ENCODE results near the gene SOX21. TPM values are rescaled to one million over a fixed set of nuclear protein-coding genes. Genes with fewer than 3 reads are reported as not detected.
"Not testable (repeated sequence)": the region's sequence is repeated elsewhere in the genome, so short reads cannot be mapped to it uniquely, and the experiment has no call there.

The SOX21 gene
- polyA plus RNA-seq (2012; ENCODE audit: insufficient read depth, insufficient read length): not detected

DNA sequence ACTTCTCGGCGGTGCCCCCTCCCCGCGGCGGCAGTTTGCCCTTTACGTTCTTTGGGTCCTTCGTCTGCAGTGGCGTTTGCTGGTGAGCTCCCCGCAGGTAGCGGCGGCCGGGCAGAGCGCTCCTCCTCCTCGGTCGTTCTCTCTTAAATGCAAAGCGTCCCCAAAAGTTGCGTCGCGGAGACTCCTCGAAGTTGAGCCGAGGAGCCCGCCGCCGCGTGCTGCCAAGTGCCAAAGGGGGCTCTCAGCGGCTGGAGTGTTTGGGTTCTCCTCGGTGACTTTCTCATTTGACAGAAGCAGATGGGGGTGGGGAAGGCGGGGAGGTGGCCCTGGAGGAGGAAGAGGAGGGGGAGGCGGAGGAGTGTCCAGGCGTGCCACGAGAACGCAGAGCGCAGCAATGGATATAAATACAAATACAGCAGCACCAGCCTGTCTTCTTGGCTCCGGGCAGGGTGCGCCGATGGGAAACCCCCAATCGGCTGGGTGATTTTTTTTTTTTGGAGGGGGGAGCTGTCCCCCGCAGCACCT is at the start of gene SOX21:
Gene SOX21, minus strand, starts transcription at position 259 of the 525 bp plus-strand sequence. CDS start 496 bp downstream, outside the sequence.
- no peak for DNase-seq (ENCODE audit: low read depth, low spot score)
- no peak within 1 kb of the TSS for H3K4me3 ChIP-seq (ENCODE audit: low read length)

DNA sequence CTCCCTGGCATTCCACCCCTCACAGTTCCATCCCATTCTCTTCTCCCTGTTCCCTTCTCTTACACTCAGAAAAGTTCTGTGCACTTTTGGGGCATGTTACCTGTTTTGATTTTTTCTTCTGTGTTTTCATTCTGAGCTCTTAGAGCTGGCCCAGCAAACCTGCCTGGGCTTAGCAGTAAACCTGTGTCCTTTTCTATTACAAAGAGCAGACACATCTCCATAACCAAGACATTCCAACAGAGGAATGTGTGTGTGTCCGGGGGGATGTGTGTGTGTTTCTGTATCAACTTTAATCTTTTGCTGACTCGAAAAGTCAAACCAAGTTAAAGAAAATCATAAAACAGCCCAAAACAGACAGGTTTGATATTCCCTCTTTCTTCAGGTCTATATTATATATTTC is 49.1 kb upstream of the SOX21 start:
- DNase-seq (ENCODE audit: low read depth, low spot score): no peak
- no peak overlapping the region for H3K4me3 ChIP-seq (ENCODE audit: low read length)

DNA sequence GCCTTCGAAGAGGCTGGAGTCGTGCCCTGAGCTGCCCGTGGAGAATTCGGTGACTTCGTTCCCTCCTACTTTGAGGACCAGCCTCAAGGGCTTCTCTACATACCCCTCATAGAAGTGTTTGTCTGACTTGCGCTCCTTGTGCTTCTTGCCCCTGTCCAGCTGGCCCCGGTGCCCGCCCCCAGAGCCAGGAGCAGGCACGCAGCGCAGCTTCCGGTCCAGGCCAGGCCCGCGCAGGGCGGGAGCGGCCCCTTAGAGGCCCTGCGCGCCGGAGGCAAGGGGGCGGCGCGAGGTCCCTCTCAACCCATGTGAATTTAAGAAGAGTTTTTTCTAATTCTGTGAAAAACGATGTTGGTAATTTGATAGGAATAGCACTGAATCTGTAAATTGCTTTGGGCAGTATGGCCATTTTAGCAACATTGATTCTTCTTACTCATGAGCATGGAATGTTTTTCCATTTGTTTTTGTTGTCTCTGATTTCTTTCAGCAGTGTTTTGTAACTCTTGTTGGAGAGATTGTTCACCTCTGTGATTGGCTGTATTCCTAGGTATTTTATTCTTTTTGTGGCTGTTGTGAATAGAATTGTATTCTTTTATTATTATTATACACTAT is 46.9 kb upstream of the SOX21 start:
- no peak for DNase-seq (ENCODE audit: low read depth, low spot score)
- H3K4me3 ChIP-seq (ENCODE audit: low read length): no peak overlapping the region

DNA sequence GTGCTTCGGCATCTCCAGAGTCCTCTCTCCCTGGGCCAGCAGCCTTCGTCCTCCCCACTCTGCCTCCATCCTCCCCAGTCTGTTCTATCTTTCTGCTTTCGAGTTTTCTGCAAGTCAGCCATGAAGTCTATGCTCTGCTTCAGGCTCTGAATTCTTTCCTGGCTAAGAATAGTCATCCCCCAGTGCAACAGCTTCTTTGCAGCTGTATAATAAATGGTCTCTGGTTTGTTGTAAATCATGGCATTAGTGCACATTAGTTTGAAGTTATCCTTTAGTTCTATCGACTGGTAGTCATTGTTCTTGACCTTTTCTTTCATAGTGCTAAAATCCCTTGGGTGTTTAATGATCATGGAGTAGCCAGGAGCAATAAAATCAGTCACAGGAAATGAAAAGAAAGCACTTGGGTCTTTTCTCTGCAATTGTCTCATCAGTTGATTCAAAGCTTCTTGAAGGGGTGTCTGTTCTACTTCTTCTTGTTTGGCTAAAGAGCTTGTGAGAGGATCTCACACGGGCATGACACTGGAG is 46.2 kb upstream of the SOX21 start:
- no peak overlapping the region for H3K4me3 ChIP-seq (ENCODE audit: low read length)
- no peak for DNase-seq (ENCODE audit: low read depth, low spot score)

DNA sequence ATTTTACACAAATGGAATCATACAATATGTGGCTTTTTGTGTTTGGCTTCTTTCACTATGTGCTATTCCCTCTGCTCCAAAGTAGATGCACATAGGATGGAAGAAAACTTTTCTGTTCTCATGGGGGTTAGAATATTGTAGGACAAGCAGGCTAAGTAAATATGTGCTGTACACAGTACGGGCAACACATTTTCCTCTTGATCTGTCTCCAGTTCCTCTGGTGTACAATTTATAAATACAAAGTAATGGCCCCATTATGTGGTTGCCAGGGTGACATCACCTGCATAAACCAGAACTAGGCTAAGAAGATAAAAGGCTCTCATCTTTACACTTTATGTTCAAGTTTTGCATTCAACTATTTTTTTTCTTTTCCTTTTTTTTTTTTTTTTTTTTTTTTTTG is 41.0 kb upstream of the SOX21 start:
- H3K4me3 ChIP-seq (ENCODE audit: low read length): no peak overlapping the region
- DNase-seq (ENCODE audit: low read depth, low spot score): no peak

DNA sequence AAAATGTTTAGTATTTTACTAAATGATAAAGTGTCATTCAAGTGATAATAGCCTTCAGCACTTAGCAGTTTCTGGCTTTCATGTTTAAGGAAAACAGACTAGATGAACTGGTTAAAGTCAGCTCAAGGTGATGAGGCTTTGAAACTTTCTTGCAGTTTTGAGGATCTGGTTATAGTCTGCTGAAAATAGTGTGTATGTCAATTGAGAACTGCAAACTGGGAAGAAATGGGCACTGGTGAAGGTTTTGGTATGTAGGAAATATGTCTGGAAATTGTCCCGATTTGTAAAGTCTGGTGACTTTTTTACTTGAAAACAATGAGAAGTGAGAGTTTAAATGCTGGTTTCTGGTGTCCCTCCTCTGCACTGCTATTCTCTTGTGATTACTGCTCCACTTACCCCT is 36.8 kb upstream of the SOX21 start:
- DNase-seq (ENCODE audit: low read depth, low spot score): no peak
- no peak overlapping the region for H3K4me3 ChIP-seq (ENCODE audit: low read length)

DNA sequence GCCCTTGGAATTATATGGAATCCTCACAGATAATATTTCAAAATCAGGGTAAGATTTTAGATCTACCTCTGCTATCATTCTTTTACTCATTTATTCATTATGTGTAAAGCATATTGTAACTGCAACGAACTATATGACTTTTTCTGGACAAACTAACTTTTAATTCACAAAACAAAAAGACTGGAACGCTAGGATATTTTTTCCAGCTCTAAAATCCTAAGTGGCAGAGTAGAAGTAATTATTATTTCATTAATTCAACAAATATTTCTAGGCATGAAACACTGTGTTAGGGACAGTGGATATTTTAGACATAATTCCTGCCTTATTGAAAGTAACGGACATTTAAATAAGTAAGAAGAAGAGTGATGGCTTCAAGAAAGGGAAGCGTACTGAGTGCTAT is 26.9 kb upstream of the SOX21 start:
- DNase-seq (ENCODE audit: low read depth, low spot score): no peak
- no peak overlapping the region for H3K4me3 ChIP-seq (ENCODE audit: low read length)

DNA sequence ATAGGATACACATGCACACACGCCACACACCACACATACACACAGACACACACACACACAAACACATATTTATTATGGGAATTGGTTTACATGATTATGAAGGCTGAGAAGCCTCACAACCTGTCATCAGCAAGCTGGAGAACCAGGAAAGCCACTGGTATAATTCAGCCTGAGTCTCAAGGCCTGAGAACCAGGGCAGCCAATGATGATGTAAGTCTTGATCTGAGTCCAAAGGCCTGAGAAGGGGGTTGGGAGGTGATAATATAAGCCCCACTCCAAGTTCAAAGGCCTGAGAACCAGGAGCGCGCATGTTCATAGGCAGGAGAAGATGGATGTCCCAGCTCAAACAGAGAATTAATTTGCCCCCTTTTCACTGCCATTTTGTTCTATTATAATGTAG is 18.7 kb upstream of the SOX21 start:
- DNase-seq (ENCODE audit: low read depth, low spot score): no peak
- no peak overlapping the region for H3K4me3 ChIP-seq (ENCODE audit: low read length)

DNA sequence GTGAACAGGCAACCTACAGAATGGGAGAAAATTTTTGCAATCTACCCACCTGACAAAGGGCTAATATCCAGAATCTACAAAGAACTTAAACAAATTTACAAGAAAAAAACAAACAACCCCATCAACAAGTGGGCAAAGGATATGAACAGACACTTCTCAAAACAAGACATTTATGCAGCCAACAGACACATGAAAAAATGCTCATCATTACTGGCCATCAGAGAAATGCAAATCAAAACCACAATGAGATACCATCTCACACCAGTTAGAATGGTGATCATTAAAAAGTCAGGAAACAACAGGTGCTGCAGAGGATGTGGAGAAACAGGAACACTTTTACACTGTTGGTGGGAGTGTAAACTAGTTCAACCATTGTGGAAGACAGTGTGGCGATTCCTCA is 17.6 kb upstream of the SOX21 start:
- DNase-seq (ENCODE audit: low read depth, low spot score); H3K4me3 ChIP-seq (ENCODE audit: low read length): not testable (repeated sequence)

DNA sequence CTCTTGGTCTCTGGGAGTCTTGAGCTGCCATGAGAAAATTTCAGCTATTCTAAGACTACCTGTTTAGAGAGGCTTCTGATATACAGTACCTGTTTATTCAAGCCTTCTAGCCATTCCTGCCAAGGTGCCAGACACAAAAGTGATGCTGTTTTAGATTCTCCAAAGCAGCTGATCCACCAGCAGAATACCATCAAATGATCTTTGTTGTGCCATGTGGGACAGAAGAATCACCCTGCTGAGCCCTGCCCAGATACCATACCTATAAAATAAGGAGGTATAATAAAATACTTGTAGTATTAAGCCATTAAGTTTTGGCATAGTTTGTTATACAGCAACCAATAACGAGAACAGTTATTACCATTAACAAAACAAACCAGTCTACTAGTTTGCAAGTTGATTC is 14.1 kb upstream of the SOX21 start:
- H3K4me3 ChIP-seq (ENCODE audit: low read length): no peak overlapping the region
- DNase-seq (ENCODE audit: low read depth, low spot score): no peak

DNA sequence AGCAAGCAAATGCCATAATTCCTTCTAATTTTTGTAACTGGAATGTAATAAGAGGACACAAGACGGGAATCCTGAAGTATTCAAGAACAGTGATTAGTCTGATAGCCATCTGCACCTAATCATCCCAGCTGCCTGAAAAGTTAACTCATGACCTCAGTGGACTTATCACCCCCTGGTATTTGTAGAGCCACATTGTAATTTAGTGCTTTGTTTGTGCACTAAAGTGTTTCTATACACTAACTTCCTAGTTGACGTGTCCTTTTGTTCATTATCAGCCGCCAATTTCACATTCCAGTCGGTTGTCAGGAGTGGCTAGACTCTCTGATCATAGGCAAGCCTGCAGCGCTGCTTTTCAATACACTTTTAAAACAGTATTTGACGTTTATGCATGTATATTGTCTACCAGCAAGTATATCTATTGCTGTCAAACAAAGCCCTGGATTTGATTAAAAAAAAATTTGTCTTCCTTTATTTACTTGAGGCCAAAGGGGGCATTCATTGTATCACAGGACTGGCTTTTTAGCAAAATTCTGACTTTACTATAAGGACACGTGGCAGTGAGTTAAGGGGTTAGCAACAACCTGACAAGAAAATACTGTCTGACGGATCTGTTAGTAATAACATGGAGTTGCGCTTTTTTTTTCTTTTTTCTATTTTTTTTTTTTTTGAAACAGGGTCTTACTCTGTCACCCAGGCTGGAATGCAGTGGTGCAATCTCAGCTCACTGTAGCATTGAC is 10.4 kb upstream of the SOX21 start:
- DNase-seq (ENCODE audit: low read depth, low spot score): no peak

DNA sequence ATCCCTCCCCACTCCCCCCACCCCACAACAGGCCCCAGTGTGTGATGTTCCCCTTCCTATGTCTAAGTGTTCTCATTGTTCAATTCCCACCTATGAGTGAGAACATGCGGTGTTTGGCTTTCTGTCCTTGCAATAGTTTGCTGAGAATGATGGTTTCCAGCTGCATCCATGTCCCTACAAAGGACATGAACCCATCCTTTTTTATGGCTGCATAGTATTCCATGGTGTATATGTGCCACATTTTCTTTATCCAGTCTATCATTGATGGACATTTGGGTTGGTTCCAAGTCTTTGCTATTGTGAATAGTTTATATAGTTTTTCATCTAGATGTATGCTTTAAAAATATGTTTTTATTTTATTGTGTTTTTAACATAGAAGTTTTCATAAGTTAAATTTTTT is 6.4 kb upstream of the SOX21 start:
- H3K4me3 ChIP-seq (ENCODE audit: low read length); DNase-seq (ENCODE audit: low read depth, low spot score): not testable (repeated sequence)

More for the DNA sequence above, 10.4 kb upstream of the SOX21 start:
- no peak overlapping the region for H3K4me3 ChIP-seq (ENCODE audit: low read length)

DNA sequence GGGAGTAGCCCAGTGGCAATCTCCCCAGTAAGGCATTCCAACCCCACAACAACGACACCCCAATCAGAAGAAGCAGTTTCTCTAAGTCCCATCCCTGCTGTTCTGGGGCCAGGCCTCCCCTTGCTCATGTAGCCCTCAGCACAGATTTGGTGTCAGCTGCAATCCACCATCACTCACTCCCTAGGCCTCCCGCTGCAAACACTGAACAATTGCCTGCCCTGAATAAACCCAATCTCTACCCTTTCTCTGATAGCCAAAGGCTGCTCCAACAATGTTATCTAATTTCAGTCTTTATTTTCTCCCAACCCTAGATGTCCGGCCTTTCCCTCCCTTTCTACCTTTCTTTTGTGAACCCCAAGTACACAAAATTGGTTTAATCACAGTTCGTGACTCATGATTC is 5.6 kb upstream of the SOX21 start:
- DNase-seq (ENCODE audit: low read depth, low spot score): no peak

DNA sequence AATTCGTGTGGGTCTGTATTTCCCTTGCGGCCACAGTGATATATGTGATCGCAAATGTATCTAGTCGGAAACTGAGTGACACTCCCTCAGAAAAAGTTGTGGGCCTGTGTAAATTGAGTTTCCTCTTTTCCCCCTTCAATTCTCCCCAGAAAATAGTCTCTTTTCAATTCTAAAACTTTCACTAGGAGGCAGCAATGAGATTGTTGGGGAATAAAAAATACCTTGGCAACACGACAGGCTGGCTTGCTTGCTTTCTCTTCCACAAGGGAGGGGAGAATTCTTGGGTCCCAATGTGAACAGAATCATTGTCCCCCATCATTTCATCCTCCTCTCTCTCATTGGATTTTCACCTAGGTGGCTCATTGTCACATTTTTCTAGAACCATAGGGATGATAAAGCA is 3.7 kb upstream of the SOX21 start:
- no peak overlapping the region for H3K4me3 ChIP-seq (ENCODE audit: low read length)
- DNase-seq (ENCODE audit: low read depth, low spot score): no peak

More for the DNA sequence above, 5.6 kb upstream of the SOX21 start:
- H3K4me3 ChIP-seq (ENCODE audit: low read length): no peak overlapping the region

DNA sequence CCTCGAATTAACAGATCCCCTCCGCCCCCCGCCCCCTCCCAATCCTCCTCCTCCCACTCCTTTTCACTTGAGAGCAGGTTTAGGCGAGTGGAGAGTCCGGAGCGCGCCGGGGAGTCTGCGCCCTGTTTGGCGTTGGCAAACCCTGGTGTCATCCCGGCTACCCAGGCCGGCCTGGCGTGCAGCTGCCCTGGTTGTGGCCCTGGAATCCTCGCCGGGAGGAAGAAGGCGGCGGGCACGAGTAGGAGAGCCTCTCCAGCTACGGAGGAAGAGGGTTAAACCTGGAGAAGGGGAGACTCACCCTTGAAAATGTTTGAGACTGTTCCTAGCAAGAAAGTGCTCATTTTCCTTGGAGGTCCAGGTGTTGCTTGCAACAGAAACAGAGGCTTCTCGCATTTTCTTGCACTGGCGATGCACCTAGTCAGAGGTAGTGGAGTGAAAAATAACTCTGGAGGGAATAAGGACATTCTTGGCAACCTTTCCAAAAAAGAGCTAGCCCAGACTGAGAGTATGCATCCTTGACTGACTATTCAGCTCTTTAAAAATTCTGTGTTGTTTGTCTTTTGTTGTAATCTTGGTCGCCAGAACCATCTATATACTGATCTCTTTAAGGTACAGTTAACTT is 1.3 kb upstream of the SOX21 start:
- no peak overlapping the region for H3K4me3 ChIP-seq (ENCODE audit: low read length)
- no peak for DNase-seq (ENCODE audit: low read depth, low spot score)

DNA sequence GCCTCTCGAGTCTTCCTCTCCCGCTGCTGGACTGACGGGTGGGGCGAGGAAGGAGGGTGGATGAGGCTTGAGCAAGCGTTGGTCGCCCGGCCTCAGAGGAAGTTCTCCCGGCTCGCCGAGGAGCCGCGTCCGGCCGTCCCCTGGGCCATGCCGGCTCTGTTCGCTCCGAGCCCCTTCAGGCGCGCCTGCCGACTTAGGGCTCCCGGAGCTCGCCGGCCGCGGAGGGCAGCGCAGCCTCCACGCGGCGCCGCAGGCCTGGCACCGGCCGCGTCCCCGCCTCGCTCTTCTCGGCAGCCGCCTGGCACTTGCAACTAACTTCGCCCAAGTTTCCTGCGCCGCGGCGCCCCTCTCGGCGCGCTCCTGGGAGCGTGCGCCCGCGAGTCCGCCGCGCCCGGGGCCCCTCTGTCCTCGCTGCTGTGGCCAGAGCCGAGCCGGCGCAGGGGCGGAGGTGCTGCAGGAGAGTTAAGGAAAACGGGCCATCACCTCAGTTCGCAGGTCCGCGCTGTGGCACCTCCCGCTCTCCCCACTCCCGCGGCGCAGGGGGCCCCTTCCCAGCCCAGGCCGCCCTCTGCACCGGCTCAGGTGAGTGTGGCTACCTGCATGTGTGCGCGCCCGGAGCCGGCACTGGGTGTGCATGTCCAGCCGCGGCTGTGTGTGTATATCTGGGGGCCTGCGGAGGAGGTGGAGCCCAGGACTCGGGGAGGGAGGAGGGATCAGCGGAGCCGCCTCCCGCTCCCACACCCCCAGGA is 641 bp upstream of the SOX21 start:
- DNase-seq (ENCODE audit: low read depth, low spot score): no peak
- no peak overlapping the region for H3K4me3 ChIP-seq (ENCODE audit: low read length)

DNA sequence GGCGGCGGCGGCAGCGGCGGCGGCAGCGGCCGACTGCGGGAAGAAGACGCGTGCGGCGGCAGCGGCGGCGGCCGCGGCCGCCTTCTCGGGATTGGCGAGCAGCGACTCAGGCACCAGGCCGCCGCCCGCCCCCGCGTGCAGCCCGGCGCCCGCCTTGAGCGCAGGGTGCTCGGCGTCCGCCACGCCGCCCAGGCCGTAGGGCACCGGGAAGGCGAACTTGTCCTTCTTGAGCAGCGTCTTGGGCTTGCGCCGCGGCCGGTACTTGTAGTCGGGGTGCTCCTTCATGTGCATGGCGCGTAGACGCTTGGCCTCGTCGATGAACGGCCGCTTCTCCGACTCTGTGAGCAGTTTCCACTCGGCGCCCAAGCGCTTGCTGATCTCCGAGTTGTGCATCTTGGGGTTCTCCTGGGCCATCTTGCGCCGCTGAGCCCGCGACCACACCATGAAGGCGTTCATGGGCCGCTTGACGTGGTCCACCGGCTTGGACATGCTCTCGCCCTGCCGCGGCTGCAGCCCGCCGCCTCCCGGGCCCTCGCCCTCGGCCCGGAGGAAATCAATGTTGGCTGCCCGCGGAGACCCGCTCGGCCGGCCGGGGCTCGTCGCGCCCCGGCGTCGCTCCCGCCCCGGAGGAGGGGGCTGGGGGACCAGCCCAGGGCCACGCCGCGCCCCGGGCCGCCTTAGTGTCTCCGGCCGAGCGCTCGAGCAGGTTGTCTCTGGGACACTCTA is 621 bp downstream of the SOX21 start:
- no peak for DNase-seq (ENCODE audit: low read depth, low spot score)
- H3K4me3 ChIP-seq (ENCODE audit: low read length): no peak overlapping the region

DNA sequence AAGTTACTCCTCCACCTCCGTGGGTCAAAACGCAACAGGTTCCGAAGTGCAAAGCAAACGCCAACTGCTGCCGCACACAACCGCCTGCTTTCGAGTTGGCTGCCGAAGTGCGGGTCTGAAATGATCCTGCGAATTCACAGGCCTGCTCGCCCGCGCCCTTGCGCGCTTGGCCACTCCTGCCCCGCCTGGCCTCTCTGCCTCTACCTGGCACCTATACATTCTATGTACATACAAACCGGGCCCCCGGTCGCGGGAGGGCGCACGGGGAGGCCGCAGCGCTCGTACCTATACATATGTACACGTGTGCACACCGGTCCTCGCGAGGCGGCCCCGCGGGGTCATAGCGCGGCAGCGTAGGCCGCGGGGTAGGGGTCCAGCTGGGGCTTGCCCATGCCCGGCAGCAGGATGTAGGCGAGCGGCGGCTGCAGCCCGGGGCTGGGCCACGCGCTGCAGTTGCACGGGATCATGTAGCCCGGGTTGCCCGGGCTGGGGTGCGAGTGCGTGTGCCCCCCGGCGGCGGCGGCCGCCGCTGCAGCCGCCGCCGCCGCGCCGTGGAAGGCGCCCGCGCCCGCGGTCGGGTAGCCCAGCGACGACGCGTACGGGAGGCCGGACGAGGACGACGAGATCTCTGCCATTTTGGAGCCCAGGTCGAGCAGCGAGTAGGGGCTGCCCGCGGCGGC is 1.3 kb downstream of the SOX21 start:
- no peak for DNase-seq (ENCODE audit: low read depth, low spot score)
- no peak overlapping the region for H3K4me3 ChIP-seq (ENCODE audit: low read length)

All from Jurkat, Clone E6-1 (cell line).